ENCODE measurements around the gene KRT28. TPM values are rescaled to one million over a fixed set of nuclear protein-coding genes. Genes with fewer than 3 reads are reported as not detected.

The KRT28 gene, protein sequence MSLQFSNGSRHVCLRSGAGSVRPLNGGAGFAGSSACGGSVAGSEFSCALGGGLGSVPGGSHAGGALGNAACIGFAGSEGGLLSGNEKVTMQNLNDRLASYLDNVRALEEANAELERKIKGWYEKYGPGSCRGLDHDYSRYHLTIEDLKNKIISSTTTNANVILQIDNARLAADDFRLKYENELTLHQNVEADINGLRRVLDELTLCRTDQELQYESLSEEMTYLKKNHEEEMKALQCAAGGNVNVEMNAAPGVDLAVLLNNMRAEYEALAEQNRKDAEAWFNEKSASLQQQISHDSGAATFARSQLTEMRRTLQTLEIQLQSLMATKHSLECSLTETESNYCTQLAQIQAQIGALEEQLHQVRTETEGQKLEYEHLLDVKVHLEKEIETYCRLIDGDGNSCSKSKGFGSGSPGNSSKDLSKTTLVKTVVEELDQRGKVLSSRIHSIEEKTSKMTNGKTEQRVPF
- not detected for total RNA-seq

DNA sequence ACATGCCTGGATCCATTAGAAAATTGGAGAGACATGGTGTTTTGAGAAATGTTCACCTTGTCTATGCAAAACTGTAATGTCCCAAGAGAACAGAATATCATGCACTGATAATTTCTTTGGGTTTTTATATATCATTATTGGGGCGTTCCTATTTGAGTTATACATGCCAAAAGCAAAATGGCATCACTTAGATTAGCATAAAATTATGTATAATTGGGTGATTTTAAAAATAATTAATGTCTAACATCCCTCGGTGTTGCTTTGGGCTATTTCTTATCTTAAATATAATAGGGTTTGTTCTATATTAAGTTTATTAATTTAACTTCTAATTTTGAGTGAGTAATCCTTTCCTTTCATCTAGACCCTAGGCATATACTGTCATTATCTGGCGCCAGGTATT is at the start of gene KRT28:
Gene KRT28, minus strand, starts transcription at position 101 of the 400 bp plus-strand sequence. Its CDS starts 66 bp downstream, at position 35.
- ATAC-seq (ENCODE audit: low FRiP score) (no peak), DNase-seq (ENCODE audit: low spot score) (no peak)
- TF ChIP-seq, protein P1, sequence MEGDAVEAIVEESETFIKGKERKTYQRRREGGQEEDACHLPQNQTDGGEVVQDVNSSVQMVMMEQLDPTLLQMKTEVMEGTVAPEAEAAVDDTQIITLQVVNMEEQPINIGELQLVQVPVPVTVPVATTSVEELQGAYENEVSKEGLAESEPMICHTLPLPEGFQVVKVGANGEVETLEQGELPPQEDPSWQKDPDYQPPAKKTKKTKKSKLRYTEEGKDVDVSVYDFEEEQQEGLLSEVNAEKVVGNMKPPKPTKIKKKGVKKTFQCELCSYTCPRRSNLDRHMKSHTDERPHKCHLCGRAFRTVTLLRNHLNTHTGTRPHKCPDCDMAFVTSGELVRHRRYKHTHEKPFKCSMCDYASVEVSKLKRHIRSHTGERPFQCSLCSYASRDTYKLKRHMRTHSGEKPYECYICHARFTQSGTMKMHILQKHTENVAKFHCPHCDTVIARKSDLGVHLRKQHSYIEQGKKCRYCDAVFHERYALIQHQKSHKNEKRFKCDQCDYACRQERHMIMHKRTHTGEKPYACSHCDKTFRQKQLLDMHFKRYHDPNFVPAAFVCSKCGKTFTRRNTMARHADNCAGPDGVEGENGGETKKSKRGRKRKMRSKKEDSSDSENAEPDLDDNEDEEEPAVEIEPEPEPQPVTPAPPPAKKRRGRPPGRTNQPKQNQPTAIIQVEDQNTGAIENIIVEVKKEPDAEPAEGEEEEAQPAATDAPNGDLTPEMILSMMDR (IDR thresholded peaks at IDR 0.05) = no peak

DNA sequence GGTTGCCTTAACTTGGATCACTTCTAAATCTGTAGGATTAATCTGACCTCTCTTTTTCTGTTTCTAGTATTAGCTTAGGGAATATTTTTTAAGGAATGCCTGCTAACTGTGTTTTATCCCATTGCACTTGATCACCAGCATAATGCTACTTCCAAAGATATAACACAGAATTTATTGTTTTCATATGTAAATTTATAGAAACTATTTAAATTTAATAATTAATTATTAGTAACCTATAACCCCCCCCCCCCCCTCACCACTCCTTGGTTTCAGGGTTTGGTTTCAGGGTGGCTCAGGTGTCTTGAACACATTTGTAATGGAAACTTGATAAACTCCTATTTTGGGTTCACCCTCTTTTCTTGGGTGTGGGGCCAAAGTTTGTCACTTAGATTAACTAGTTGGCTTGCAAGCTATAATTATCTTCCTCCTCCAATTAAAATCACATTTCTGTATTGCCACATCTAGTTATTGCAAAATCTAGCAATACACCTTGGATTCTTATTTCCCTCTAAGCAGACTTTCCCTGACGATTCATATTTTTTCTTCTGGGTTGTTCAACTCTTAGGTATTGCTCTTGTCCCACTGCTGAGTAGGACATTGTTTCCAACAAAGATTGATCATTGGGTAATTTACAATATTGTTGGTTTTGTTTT is 49.0 kb upstream of the KRT28 start:
- DNase-seq (ENCODE audit: low spot score) = no peak
- ATAC-seq (ENCODE audit: low FRiP score) = no peak
- TF ChIP-seq, protein P1 (IDR thresholded peaks at IDR 0.05) = no peak

DNA sequence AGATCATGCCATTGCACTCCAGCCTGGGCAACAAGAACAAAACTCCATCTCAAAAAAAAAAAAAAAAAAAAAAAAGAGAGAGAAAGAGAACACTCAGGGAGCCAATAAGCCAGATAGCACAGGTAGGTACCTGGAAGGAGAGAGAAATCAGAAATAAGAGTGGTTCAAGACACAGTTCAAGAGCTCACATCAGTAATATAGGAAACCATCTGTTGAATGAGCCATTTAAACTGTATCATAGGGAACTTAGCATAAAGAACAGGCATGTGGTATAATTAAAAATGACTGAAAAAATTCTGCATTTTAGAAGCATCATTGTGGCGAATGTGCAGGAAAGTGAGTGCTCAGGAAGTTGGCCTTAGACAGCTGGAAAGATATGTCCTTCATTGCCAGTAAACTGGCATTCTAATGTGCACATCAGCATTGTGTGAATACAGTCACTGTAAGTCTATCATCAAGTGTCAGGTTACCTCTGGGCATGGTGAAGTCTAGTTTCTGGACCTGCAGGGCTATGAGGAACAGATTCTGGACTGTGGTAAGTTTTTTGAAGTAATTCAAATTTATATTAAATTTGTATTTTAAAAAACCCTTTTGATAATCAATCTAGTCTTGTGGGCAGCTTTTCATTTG is 46.9 kb upstream of the KRT28 start:
- TF ChIP-seq, protein P1 (IDR thresholded peaks at IDR 0.05) = no peak
- ATAC-seq (ENCODE audit: low FRiP score) (no peak), DNase-seq (ENCODE audit: low spot score) (no peak)

DNA sequence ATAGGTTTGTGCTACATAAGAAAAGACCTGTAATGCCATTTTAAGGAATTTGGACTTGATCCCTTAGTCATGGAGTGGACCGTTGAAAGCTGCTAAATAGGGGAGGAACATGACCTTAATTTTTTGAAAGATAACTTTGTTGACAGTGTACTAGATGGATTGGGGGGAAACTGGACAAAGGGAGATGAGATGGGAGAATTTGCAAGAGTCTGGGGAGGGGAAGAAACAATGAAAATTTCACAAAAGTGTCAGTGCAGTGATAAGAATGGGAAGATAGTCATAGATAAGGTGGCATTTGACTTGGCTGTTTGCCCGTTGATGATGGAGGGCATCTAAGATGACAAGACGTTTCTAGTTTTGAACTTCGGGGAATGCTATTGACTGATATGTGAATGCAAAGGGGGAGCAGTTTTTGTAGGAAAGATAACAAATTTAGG is 44.9 kb upstream of the KRT28 start:
- ATAC-seq (ENCODE audit: low FRiP score) (no peak), DNase-seq (ENCODE audit: low spot score) (no peak)
- TF ChIP-seq, protein P1 (IDR thresholded peaks at IDR 0.05) = no peak

DNA sequence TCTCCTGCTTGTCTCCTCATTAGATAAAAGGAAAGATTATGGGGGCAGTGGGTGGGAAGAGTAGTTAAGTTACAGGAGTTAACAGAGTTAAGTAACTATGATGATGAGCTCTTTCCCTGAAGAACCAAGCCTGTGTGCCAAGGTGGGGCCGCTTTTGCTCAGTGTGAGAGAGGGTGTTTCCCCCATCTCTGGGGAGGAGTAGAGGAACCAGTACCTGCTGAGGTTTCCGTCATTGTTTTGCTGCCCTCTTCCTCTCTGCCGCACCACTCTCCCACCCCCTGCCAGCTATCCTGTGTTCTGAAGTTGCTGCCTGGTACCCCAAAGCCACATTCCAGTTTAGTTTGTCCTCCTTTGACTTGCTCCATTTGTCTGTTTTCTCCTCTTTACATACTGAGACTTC is 43.5 kb upstream of the KRT28 start:
- ATAC-seq (ENCODE audit: low FRiP score) (no peak), DNase-seq (ENCODE audit: low spot score) (no peak)
- TF ChIP-seq, protein P1 (IDR thresholded peaks at IDR 0.05) = no peak

DNA sequence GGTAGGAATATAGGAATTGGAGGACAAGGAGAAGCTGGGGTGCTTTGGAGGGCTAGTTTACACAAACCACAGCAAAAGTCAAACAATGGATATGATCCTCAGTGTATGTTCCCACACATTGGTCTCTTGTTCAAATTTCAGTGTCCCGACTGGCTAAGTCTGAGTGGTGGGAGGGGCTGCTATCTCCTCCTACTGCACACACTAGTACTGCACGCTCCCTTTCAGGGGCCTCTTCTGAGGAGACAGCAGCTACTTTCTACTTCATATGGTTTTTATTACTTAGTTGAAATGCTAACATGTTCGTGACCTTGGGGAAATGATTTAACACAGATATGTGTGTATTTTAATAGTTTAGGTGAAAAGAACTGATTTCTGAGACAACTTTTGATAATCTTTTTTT is 41.5 kb upstream of the KRT28 start:
- ATAC-seq (ENCODE audit: low FRiP score) = no peak
- DNase-seq (ENCODE audit: low spot score) = no peak
- TF ChIP-seq, protein P1 (IDR thresholded peaks at IDR 0.05) = no peak

All from omental fat pad (tissue), 4 donors.